Endothelial cell of umbilical vein (primary cell): ENCODE results near the gene GANAB. TPM values are rescaled to one million over a fixed set of nuclear protein-coding genes. Genes with fewer than 3 reads are reported as not detected.

Source experiments
- BruUV-seq: library from RNA; stranded (reverse); fragments of 400-500 nt; replicated peaks from 2 replicates; lab custom pipeline; 2021; lab: Mats Ljungman, UMichigan
- CTCF ChIA-PET: fragments of 300-600, 350-600 bp; sonication (Branson Sonifier 250); formaldehyde crosslinking; loops from one replicate; lab custom pipeline; 2021; ENCODE audit warnings: antibody characterized with exemption, inconsistent platforms; lab: Charles Lee
- POLR2A ChIA-PET: fragments of 300-600, 350-600 bp; sonication (Branson Sonifier 250); formaldehyde crosslinking; loops from one replicate; lab custom pipeline; 2021; ENCODE audit warnings: antibody characterized with exemption, inconsistent platforms; lab: Charles Lee
- DNase-seq: peaks from one replicate; pipeline ENCODE4 v3.0.0-alpha.2; 2011; ENCODE audit warnings: low read depth, low spot score
- FAIRE-seq: peaks from 2 replicates; lab custom pipeline; 2011; peaks lifted over from hg19 to GRCh38; lab: Jason Lieb, UNC
- H2AFZ ChIP-seq: 2 replicates; pipeline ENCODE4 v1.6.0; 2012; ENCODE audit warnings: low read depth, low read length, control low read depth, inconsistent platforms
- H3K27ac ChIP-seq: 2 replicates; pipeline ENCODE4 v1.5.1; 2011; ENCODE audit warnings: low read depth, mild to moderate bottlenecking, control low read depth, low read length, moderate library complexity; ENCODE audit not compliant: insufficient read depth
- H3K27me3 ChIP-seq, 2 experiments: 2 replicates each; pipeline versions ENCODE4 v1.6.0 to v1.6.1; 2011; ENCODE audit warnings: low read length in 2 of 2, mixed read lengths in 1 of 2; ENCODE audit not compliant: control insufficient read depth in 2 of 2, insufficient read depth in 2 of 2
- H3K36me3 ChIP-seq, 2 experiments: 2 replicates in 1 of 2; 3 replicates in 1 of 2; pipeline ENCODE4 v1.5.1; 2011; ENCODE audit warnings: low read length in 2 of 2, mild to moderate bottlenecking in 1 of 2, moderate library complexity in 1 of 2; ENCODE audit not compliant: control insufficient read depth in 2 of 2, insufficient read depth in 2 of 2; ENCODE audit errors: extremely low read depth in 1 of 2
- H3K4me1 ChIP-seq: 3 replicates; pipeline ENCODE4 v1.5.1; 2011; ENCODE audit warnings: mild to moderate bottlenecking, low read length; ENCODE audit not compliant: control insufficient read depth, insufficient read depth; ENCODE audit errors: extremely low read depth
- H3K4me2 ChIP-seq: 2 replicates; pipeline ENCODE4 v1.6.1; 2011; ENCODE audit warnings: low read length, control low read depth, mixed read lengths; ENCODE audit not compliant: insufficient read depth
- H3K4me3 ChIP-seq, 3 experiments: fragments of 200-600 bp in 1 of 3; sonication (generic), shearing (Covaris generic) in 1 of 3; replicated peaks in 1 of 3; 2 replicates each; pipeline ENCODE4 v1.5.1; 2011 to 2016; ENCODE audit warnings: control low read depth in 3 of 3, low read length in 3 of 3, mild to moderate bottlenecking in 2 of 3, inconsistent platforms in 1 of 3, low read depth in 1 of 3, moderate library complexity in 1 of 3; ENCODE audit not compliant: insufficient read depth in 1 of 3
- H3K79me2 ChIP-seq: 2 replicates; pipeline ENCODE4 v1.6.0; 2012; ENCODE audit warnings: low read length, inconsistent platforms; ENCODE audit not compliant: control insufficient read depth, insufficient read depth
- H3K9ac ChIP-seq: replicated peaks from 2 replicates; pipeline ENCODE3; 2011; ENCODE audit warnings: low read length, control low read depth; ENCODE audit not compliant: insufficient read depth; ENCODE audit errors: extremely low read depth
- H3K9me1 ChIP-seq: replicated peaks from 3 replicates; pipeline ENCODE4 v1.6.0; 2011; ENCODE audit warnings: mild to moderate bottlenecking, low read length; ENCODE audit not compliant: control insufficient read depth, insufficient read depth; ENCODE audit errors: extremely low read depth
- H3K9me3 ChIP-seq: replicated peaks from 2 replicates; pipeline ENCODE4 v1.5.1; 2012; ENCODE audit warnings: low read length, inconsistent platforms; ENCODE audit not compliant: control insufficient read depth, insufficient read depth
- H4K20me1 ChIP-seq: replicated peaks from 2 replicates; pipeline ENCODE3; 2011; ENCODE audit warnings: mild to moderate bottlenecking, low read length; ENCODE audit not compliant: control insufficient read depth, insufficient read depth; ENCODE audit errors: extremely low read depth
- CTCF ChIP-seq, 2 donors: IDR thresholded peaks; 1 replicate in 1 of 2; 2 replicates in 1 of 2; pipeline ENCODE4 v1.5.1; 2011; ENCODE audit warnings: low read length in 2 of 2, mild to moderate bottlenecking in 2 of 2, moderate library complexity in 2 of 2, control low read depth in 1 of 2, inconsistent platforms in 1 of 2, low read depth in 1 of 2; ENCODE audit not compliant: insufficient read depth in 1 of 2; ENCODE audit errors: extremely low read depth in 1 of 2
- EZH2 ChIP-seq: IDR thresholded peaks from 2 replicates; pipeline ENCODE4 v1.6.1; 2012; ENCODE audit warnings: borderline replicate concordance, low read depth, mild to moderate bottlenecking, moderate library complexity, low read length, inconsistent platforms; ENCODE audit not compliant: severe bottlenecking
- FOS ChIP-seq: IDR thresholded peaks from 2 replicates; pipeline ENCODE4 v1.6.1; 2011; ENCODE audit warnings: mild to moderate bottlenecking, low read length, moderate library complexity, borderline replicate concordance; ENCODE audit not compliant: insufficient read depth
- GATA2 ChIP-seq: IDR thresholded peaks from 2 replicates; pipeline ENCODE4 v1.7.0; 2011; ENCODE audit warnings: low read depth, mild to moderate bottlenecking, moderate library complexity, mixed read lengths, low read length; ENCODE audit not compliant: insufficient read length, insufficient read depth
- JUN ChIP-seq: IDR thresholded peaks from 2 replicates; pipeline ENCODE4 v1.6.1; 2011; ENCODE audit warnings: borderline replicate concordance, low read depth; ENCODE audit not compliant: insufficient read length, insufficient read depth
- MAX ChIP-seq: IDR thresholded peaks from 2 replicates; pipeline ENCODE4 v1.6.1; 2011; ENCODE audit not compliant: insufficient read depth, insufficient read length
- MYC ChIP-seq: IDR thresholded peaks from one replicate; pipeline ENCODE4 v1.6.1; 2011; ENCODE audit warnings: mild to moderate bottlenecking, low read depth, low read length
- POLR2A ChIP-seq: IDR thresholded peaks from 2 replicates; pipeline ENCODE4 v1.6.1; 2012; ENCODE audit warnings: low read depth, mild to moderate bottlenecking, control low read depth, low read length
- POLR2AphosphoS5 ChIP-seq: IDR thresholded peaks from 2 replicates; pipeline ENCODE4 v1.6.1; 2012; ENCODE audit warnings: low read depth, mild to moderate bottlenecking, control low read depth, low read length, moderate library complexity; ENCODE audit not compliant: insufficient read depth
- dilution Hi-C: fragments of 300-500 bp; cut with MboI; formaldehyde crosslinking; loops from one replicate; pipeline ENCODE4 v1.15.0; 2019; ENCODE audit warnings: low sequenced_read_pairs; ENCODE audit not compliant: extremely low pct_ligation_motif_present
- intact Hi-C: fragments of 100-400 bp; cut with micrococcal nuclease; formaldehyde crosslinking; loops from one replicate; pipeline ENCODE4 v1.10.0; 2022
- polyA plus RNA-seq, 4 experiments: library from polyadenylated mRNA; depleted of rRNA in 3 of 4; stranded (reverse) in 3 of 4; unstranded in 1 of 4; fragments of >200 nt; gene quantifications; 2 replicates each; pipeline versions ENCODE4 v1.2.1 to v1.2.3, GENCODE V29; 2011 to 2012; ENCODE audit warnings: missing spikeins in 1 of 4
- total RNA-seq: library from RNA; stranded (reverse); gene quantifications from 2 replicates; pipeline ENCODE4 v1.2.3, GENCODE V29; 2021

Gene GANAB
- total and polyA plus RNA-seq, 2 donors (not counting 3 experiments of a cell fraction or from before 2014, with no cell fraction given) = 389 to 455 TPM

- Histone ChIP-seq H3K27ac (no peak overlapping the region), H3K9ac (no peak overlapping the region), H3K36me3 (peaks cover 0 to 6% of the 10 kb centered on the region in 2 experiments), H3K79me2 (peaks cover 12% of the 10 kb centered on the region), H3K4me2 (no peak overlapping the region), H3K9me3 (no peaks in the 10 kb centered on the region), H3K4me1 (peaks cover 19% of the 10 kb centered on the region), H3K4me3 (no peak overlapping the region), H4K20me1 (no peaks in the 10 kb centered on the region), H3K27me3 (no peaks in the 10 kb centered on the region), H2AFZ (no peak overlapping the region), H3K9me1 (no peaks in the 10 kb centered on the region)
- CTCF ChIA-PET = no interaction called here
- BruUV-seq = no TSS peak
- FAIRE-seq (no peak), DNase-seq (no peak)
- POLR2A ChIA-PET = no interaction called here
- no peak for TF ChIP-seq EZH2
- TF ChIP-seq CTCF (IDR thresholded peaks at IDR 0.05; ENCODE audit: extremely low read depth in 1 of 2, insufficient read depth in 1 of 2, low read depth in 1 of 2, low read length in 2 of 2) = no peak
- no peak for TF ChIP-seq JUN
- TF ChIP-seq MAX = no peak
- no peak for TF ChIP-seq FOS
- TF ChIP-seq POLR2A = no peak
- TF ChIP-seq POLR2AphosphoS5 = no peak
- no peak for TF ChIP-seq MYC
- no peak for TF ChIP-seq GATA2
- intact Hi-C loops (no loop called here), dilution Hi-C loops (no loop called here)
Observed at GRCh38 chr11:62615521-62615920, 30.9 kb downstream of the GANAB start.
